GM12878 (cell line): ENCODE data around the gene TOMM40. TPM values are rescaled to one million over a fixed set of nuclear protein-coding genes. Genes with fewer than 3 reads are reported as not detected.
A peak's percentile ranks its signal among the peaks of the same experiment; 100 is the strongest.

Experiments used
- BRCA1 ChIP-seq: IDR thresholded peaks from 2 replicates; pipeline ENCODE4 v1.6.1; 2011; ENCODE audit warnings: low read depth, low read length, improper control_type of control experiment
- CBFB ChIP-seq: IDR thresholded peaks from 2 replicates; pipeline ENCODE4 v1.6.1; 2016; ENCODE audit warnings: antibody characterized with exemption, low read depth
- E4F1 ChIP-seq: fragments of 450-650 bp; IDR thresholded peaks from 2 replicates; pipeline ENCODE4 v1.6.1; 2018; ENCODE audit warnings: borderline replicate concordance, mild to moderate bottlenecking; ENCODE audit not compliant: partially characterized antibody
- EED ChIP-seq: sonication (generic); IDR thresholded peaks from 2 replicates; pipeline ENCODE4 v1.6.1; 2016; ENCODE audit warnings: antibody characterized with exemption, low read depth
- EP300 ChIP-seq, 2 experiments: fragments of 150-350 bp in 1 of 2; IDR thresholded peaks; 2 replicates each; pipeline ENCODE4 v1.6.1; 2011 to 2012; ENCODE audit warnings: low read depth in 2 of 2, low read length in 2 of 2, borderline replicate concordance in 1 of 2, improper control_type of control experiment in 1 of 2, inconsistent platforms in 1 of 2; ENCODE audit not compliant: control insufficient read depth in 1 of 2
- FOXK2 ChIP-seq: fragments of 450-650 bp; IDR thresholded peaks from 2 replicates; pipeline ENCODE4 v1.6.1; 2017; ENCODE audit warnings: mild to moderate bottlenecking, moderate library complexity
- HDAC2 ChIP-seq: fragments of 200-600 bp; sonication (generic); IDR thresholded peaks from 2 replicates; pipeline ENCODE4 v1.6.1; 2017
- NFYA ChIP-seq: IDR thresholded peaks from 2 replicates; pipeline ENCODE4 v1.6.1; 2011; ENCODE audit warnings: low read depth, mild to moderate bottlenecking, low read length, improper control_type of control experiment, borderline replicate concordance
- NR2C1 ChIP-seq: fragments of 450-650 bp; IDR thresholded peaks from 2 replicates; pipeline ENCODE4 v1.6.1; 2017; ENCODE audit warnings: antibody characterized with exemption, mild to moderate bottlenecking, moderate library complexity
- RFX5 ChIP-seq: IDR thresholded peaks from 2 replicates; pipeline ENCODE4 v1.6.1; 2011; ENCODE audit warnings: low read depth, low read length, improper control_type of control experiment
- SIX5 ChIP-seq: IDR thresholded peaks from 2 replicates; pipeline ENCODE4 v1.6.1; 2011; ENCODE audit warnings: mild to moderate bottlenecking, low read depth, low read length, moderate library complexity; ENCODE audit not compliant: severe bottlenecking
- STAT1 ChIP-seq: fragments of 450-650 bp; conservative IDR thresholded peaks from 2 replicates; pipeline ENCODE4 v1.6.1; 2014; ENCODE audit warnings: antibody characterized with exemption, mild to moderate bottlenecking
- STAT3 ChIP-seq: IDR thresholded peaks from 2 replicates; pipeline ENCODE4 v1.6.1; 2011; ENCODE audit warnings: low read depth, low read length, improper control_type of control experiment
- polyA plus RNA-seq, 11 experiments: library from polyadenylated mRNA; depleted of rRNA in 4 of 11; unstranded in 6 of 11; stranded (reverse) in 5 of 11; fragments of >200 nt; fragmentation: Nextera tagmentation in 4 of 11; fragmentation: Illumina TruSeq in 1 of 11; extraction: Ambion mirVana in 4 of 11; extraction: Trizol in 1 of 11; gene quantifications; 1 replicate in 1 of 11; 2 replicates in 10 of 11; pipeline versions ENCODE4 v1.2.1 to v1.2.3, GENCODE V29; 2011 to 2016; ENCODE audit warnings: inconsistent platforms in 2 of 11, missing spikeins in 2 of 11, low read depth in 1 of 11
- total RNA-seq, 4 experiments: library from RNA; depleted of rRNA in 3 of 4; stranded (reverse); fragments of >200 nt in 3 of 4; fragmentation: Illumina TruSeq in 1 of 4; extraction: Trizol in 1 of 4; gene quantifications; 2 replicates each; pipeline versions ENCODE4 v1.2.1 to v1.2.3, GENCODE V29; 2013 to 2021
- TF ChIP-seq, protein P1 (sequence below): IDR thresholded peaks from 2 replicates; pipeline ENCODE4 v1.6.1; 2012; ENCODE audit warnings: low read depth, low read length, improper control_type of control experiment
- TF ChIP-seq, protein P2 (sequence below): fragments of 150-350 bp; IDR thresholded peaks from 2 replicates; pipeline ENCODE4 v1.6.1; 2014; ENCODE audit warnings: mild to moderate bottlenecking, low read depth, low read length
- TF ChIP-seq, protein P3 (sequence below): fragments of 450-650 bp; IDR thresholded peaks from 2 replicates; pipeline ENCODE4 v1.6.1; 2017; ENCODE audit warnings: antibody characterized with exemption, mild to moderate bottlenecking, moderate library complexity
- TF ChIP-seq, protein P4 (sequence below): fragments of 450-650 bp; IDR thresholded peaks from 2 replicates; pipeline ENCODE4 v1.6.1; 2016; ENCODE audit warnings: mild to moderate bottlenecking

The TOMM40 gene
- total and polyA plus RNA-seq, 10 of the 15 experiments (the other 5 are each of a cell fraction or from before 2014, with no cell fraction given), result 0.85 to 221 (median 99.9) TPM

DNA sequence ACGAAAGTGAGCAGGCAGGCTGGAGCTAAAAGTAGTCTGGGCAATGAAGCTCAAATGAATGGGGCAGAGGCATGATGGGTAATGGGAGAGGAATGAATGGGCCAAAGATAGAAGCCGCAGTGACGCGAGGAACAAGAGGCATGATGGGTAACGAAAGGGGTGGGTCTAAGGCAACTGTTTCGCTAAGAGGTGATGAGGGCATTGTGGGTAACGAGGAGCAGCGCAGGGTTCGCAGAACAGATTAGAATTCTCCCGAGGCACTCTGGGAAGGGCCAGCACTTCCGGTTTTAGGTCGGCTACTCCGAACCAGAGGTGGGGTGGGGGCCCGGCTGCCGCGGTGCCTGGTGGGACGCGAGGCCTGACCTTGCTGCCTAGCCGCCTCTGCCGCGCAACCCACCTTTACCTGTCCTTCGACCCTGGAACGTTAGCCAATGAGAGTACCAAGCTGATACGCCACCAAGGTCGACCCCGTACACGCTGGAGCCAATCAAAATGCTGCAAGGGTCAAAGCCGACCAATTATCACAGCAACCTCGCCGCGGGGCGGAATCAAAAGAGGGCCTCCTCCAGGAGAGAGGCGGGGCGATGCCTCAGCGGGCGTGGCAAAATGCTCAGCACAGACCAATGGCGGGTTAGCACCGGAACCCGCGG, 563 bp upstream of the TOMM40 start (continued):
- TF ChIP-seq RFX5 (peak; percentile 75; the same call in 1 of the 2 replicates), EED (no peak), STAT1 (0 out of 2 replicates have a peak, but pooled peaks have one; percentile 22), NR2C1 (peak; percentile 97), NFYA (no peak; the same call in 1 of the 2 replicates), STAT3 (no peak), EP300 (IDR thresholded peaks at IDR 0.05; ENCODE audit: borderline replicate concordance in 1 of 2, control insufficient read depth in 1 of 2, low read depth in 2 of 2, low read length in 2 of 2) (peak; percentile 8 to 39; a peak in 1 of 4 replicates), FOXK2 (peak; percentile 38; the same call in 1 of the 2 replicates), CBFB (peak; percentile 66), HDAC2 (no peak), SIX5 (peak; percentile 13), BRCA1 (no peak), E4F1 (peak; percentile 74)
- TF ChIP-seq, protein P1, sequence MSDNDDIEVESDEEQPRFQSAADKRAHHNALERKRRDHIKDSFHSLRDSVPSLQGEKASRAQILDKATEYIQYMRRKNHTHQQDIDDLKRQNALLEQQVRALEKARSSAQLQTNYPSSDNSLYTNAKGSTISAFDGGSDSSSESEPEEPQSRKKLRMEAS, result 0 out of 2 replicates have a peak, but pooled peaks have one; percentile 25
- TF ChIP-seq, protein P2, sequence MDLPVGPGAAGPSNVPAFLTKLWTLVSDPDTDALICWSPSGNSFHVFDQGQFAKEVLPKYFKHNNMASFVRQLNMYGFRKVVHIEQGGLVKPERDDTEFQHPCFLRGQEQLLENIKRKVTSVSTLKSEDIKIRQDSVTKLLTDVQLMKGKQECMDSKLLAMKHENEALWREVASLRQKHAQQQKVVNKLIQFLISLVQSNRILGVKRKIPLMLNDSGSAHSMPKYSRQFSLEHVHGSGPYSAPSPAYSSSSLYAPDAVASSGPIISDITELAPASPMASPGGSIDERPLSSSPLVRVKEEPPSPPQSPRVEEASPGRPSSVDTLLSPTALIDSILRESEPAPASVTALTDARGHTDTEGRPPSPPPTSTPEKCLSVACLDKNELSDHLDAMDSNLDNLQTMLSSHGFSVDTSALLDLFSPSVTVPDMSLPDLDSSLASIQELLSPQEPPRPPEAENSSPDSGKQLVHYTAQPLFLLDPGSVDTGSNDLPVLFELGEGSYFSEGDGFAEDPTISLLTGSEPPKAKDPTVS, result no peak
- TF ChIP-seq, protein P3, sequence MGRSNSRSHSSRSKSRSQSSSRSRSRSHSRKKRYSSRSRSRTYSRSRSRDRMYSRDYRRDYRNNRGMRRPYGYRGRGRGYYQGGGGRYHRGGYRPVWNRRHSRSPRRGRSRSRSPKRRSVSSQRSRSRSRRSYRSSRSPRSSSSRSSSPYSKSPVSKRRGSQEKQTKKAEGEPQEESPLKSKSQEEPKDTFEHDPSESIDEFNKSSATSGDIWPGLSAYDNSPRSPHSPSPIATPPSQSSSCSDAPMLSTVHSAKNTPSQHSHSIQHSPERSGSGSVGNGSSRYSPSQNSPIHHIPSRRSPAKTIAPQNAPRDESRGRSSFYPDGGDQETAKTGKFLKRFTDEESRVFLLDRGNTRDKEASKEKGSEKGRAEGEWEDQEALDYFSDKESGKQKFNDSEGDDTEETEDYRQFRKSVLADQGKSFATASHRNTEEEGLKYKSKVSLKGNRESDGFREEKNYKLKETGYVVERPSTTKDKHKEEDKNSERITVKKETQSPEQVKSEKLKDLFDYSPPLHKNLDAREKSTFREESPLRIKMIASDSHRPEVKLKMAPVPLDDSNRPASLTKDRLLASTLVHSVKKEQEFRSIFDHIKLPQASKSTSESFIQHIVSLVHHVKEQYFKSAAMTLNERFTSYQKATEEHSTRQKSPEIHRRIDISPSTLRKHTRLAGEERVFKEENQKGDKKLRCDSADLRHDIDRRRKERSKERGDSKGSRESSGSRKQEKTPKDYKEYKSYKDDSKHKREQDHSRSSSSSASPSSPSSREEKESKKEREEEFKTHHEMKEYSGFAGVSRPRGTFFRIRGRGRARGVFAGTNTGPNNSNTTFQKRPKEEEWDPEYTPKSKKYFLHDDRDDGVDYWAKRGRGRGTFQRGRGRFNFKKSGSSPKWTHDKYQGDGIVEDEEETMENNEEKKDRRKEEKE, result no peak
- TF ChIP-seq, protein P4, sequence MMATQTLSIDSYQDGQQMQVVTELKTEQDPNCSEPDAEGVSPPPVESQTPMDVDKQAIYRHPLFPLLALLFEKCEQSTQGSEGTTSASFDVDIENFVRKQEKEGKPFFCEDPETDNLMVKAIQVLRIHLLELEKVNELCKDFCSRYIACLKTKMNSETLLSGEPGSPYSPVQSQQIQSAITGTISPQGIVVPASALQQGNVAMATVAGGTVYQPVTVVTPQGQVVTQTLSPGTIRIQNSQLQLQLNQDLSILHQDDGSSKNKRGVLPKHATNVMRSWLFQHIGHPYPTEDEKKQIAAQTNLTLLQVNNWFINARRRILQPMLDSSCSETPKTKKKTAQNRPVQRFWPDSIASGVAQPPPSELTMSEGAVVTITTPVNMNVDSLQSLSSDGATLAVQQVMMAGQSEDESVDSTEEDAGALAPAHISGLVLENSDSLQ, result peak; percentile 80
